ENCODE results near the gene NLK.

- TF ChIP-seq CTCF (IDR thresholded peaks at IDR 0.05; ENCODE audit: insufficient read depth, low read depth, low read length): no peak
- TF ChIP-seq EZH2 (IDR thresholded peaks at IDR 0.05; ENCODE audit: insufficient read depth, low read length): no peak
Observed at GRCh38 chr17:28092088-28092487, 49.6 kb downstream of the NLK start.

All from astrocyte (in vitro differentiated cells and primary cell).